Jurkat, Clone E6-1 (cell line): Measurements from ENCODE around the gene AUTS2.

ENCODE experiments used
- DNase-seq: peaks from one replicate; pipeline ENCODE4 v3.0.0-alpha.2; 2011; ENCODE audit warnings: low read depth, low spot score
- H3K4me3 ChIP-seq: 2 replicates; pipeline ENCODE4 v1.5.1; 2011; ENCODE audit warnings: mild to moderate bottlenecking, low read length, control low read depth, moderate library complexity

The AUTS2 gene

DNA sequence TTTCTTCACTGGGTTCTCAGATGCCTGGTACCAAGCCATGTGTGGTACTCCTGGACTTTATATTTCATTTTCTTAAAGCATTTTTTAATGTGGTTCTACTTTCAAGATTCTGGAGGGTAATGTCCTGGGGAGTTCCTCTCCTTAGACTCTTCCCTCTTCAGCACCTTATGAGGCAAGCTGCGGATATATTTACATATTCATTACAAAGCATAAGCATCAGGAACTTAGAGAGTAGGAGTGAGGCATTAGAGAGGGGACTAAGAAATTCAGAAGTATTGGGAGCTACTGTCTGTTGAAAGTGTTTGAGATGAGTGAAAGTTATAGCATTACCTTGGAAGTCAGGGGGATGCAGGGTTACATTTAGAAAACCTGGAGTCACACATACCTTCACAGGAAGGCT is 20.8 kb downstream of the AUTS2 start:
- no peak for DNase-seq
- H3K4me3 ChIP-seq = no peak overlapping the region

DNA sequence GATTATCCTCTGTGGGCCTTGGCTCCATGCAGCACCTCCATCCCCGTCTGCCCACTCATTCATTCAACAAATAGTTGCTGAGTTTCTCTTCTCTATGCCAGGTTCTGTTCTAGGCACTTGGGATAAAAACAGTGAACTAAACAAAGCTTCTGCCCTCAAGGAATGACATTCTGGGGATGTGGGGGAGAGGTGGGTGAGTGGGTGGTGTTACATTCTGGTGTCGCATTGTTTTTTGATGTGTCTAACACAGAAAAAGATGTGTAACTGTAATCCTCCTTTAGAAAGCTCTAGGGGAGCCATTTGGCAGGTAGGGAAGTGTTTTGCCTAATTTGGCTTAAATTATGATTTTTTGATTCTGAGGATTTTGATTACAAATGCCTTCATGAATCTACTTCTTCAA is 21.4 kb downstream of the AUTS2 start:
- no peak for DNase-seq
- no peak overlapping the region for H3K4me3 ChIP-seq

- no peak overlapping the region for H3K4me3 ChIP-seq
- no peak for DNase-seq
Observed at GRCh38 chr7:69620063-69620462, 21.8 kb downstream of the AUTS2 start.

DNA sequence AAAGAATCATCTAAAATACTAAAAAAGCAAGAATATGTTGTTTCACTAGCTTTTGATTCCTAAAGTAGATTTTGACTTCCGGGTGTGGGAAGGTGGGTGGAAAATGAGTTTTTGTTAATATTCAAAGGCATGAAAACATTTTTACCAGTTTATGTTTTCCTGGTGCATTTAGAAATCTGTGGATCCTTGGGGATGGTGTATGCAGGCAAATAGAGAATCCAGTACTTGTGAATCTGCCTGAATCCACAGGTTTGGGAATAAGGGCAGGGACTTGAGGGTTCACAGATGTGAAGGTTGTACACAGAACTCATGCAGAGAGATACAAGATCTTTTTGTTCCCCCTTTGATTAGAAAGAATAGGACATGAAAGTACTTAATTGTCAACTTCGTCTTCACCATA is 22.4 kb downstream of the AUTS2 start:
- H3K4me3 ChIP-seq = no peak overlapping the region

DNA sequence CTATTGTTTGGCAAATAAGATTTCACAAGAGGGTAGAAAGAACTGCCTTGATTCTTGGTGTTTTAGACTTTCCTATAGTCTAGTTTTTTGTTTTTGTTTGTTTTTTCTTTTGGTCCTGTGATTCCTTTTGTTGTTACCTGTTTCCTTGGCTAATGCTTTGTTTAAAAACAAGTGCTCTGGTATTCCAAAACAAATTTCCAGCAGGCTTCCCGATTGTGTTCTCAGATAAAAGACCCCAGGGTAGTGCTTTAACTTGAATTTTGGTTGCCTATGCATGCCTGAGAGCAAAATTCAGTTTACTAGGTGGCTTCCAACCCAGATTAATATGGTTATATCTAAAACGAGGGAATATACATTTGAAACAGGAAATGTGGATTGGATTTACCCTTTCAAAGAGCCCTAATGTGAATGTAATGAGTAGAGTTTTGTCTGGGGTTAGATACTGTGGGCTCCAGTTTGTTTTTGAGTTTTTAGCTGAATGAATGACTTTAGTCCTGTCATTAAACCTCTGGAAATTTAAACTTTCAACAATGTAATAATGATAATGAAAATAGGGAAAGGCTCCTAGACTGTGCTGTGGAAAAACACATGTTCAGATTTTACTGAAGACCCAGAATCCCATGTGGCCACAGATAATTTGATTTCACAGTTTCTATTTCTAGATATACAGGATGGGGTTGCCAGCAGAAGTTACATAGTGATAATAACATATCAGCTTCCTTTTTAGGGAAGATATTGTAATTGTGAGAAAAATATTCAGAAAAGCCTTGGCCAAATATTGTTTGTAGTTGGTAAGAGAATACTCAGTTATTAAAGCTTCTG is 23.9 kb downstream of the AUTS2 start:
- no peak for DNase-seq
- no peak overlapping the region for H3K4me3 ChIP-seq

More for the DNA sequence above, 22.4 kb downstream of the AUTS2 start:
- DNase-seq = no peak

GRCh38 chr7:69622960-69623359 is 24.7 kb downstream of the AUTS2 start:
- H3K4me3 ChIP-seq = no peak overlapping the region
- DNase-seq = no peak

- no peak overlapping the region for H3K4me3 ChIP-seq
- no peak for DNase-seq
Observed at GRCh38 chr7:69624435-69625230, 26.4 kb downstream of the AUTS2 start.

DNA sequence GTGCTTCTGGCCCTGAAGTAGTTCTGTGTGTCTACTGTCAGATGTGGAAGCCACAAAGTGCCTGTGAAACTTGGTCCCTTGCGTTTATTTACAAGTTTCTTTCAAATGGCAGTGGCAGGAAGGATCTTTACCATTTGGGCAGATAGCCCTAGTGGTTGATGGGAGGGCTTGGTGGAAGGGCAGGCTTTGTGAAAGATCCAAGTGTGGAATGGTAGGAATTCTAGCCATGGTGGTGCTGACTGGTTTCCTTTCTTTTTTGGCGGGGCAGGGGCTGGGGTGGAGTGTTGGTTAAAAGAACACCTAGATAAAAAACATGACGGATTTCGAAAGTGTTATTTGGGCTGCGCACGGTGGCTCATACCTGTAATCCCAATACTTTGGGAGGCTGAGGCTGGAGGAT is 27.0 kb downstream of the AUTS2 start:
- DNase-seq = no peak
- no peak overlapping the region for H3K4me3 ChIP-seq

DNA sequence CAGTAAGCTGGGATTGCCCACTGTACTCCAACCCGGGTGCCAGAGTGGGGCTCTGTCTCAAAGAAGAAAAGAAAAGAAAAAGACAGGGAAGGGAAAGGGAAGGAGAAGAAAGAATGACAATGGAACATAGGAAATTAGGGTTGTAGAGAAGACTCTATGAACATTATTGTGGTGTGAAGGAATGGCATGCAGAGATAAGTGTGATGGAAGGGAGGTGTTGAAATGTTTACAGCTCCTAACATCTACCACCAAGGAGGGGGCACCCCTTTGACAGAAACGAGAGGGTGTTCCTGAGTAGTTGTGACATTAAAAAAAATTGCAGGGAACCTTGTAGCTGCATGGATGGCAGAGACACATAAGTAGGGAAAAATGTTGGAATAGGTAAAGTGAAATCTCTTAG is 27.5 kb downstream of the AUTS2 start:
- H3K4me3 ChIP-seq = no peak overlapping the region
- no peak for DNase-seq

GRCh38 chr7:69630292-69630691 is 32.0 kb downstream of the AUTS2 start:
- H3K4me3 ChIP-seq = no peak overlapping the region
- DNase-seq = no peak

DNA sequence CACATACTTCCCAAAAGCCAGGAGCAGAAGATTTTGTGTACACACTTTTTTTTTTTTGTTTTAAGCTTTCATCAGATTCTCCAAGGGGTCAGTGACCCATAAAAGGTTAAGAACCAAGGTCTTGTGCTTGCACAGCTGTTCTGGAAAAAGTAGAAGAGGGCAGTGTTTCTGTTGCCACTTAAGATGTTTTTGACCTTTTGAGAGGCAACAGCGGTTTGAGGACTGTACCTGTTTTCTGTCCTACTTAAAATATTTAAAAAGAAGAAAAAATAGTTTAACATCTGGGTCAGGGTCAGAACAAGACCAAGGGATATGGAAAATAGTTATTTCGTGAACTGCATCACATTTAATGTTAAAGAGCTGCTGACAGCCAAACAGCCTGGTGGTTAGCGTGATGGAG is 32.9 kb downstream of the AUTS2 start:
- H3K4me3 ChIP-seq = no peak overlapping the region
- DNase-seq = no peak

- DNase-seq = no peak
- H3K4me3 ChIP-seq = no peak overlapping the region
Observed at GRCh38 chr7:69632280-69632679, 34.0 kb downstream of the AUTS2 start.

DNA sequence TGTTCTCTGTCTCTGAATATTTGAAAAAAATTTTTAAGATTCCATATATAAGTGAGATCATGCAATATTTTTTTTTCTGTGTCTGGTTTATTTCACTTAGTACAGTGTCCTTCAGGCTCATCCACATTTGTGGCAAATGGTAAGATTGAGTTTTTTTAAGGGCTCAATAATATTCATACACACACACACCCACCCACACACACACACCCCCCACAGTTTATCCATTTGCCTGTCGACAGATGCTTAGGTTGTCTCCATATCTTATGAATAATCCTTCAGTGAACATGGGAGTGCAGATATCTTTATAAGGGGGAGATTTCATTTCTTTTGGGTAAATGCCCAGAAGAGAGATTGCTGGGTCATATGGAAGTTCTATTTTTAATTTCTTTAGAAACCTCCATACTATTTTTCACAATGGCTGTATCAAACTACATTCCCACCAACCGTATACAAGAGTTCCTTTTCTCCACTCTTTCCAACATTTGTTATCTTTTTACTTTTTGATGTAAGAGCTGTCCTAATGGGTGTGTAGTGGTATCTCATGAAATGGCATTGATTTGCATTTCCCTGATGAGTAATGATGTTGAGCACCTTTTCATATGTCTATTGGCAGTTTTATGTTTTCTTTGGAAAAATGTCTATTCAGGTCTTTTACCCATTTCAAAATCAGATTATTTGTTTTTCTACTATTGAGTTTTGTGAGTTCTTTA is 35.0 kb downstream of the AUTS2 start:
- DNase-seq = no peak
- H3K4me3 ChIP-seq = no peak overlapping the region

DNA sequence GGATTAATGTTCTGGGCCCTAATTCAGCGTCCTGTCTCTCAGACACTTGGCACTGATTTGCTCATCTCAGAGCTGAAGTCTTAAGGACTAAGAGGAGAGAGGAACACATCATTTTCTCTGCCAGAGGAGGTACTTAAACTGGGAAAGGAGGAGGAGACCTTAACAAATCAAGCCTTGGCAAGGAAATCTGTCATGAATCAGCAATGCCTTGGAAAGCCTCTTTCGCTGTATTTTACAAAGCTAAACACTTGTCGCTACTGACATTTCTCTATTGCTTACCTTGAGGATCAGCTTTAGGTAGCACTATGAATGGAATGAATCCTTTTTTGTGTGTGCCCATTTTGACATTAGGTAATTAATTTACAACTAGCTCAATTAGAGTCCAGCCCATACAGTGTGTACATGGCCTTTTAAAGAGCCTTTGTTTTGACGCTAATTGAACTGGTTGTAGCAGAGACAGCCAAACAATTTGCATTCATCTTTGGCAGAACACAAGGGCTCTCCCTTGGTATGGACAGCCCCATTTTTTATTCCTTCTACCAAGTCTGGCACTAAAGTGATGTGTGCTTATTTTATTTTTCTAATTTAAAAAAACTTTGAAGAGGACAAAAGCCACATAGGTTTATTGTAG is 37.4 kb downstream of the AUTS2 start:
- DNase-seq = no peak
- no peak overlapping the region for H3K4me3 ChIP-seq

GRCh38 chr7:69638674-69639073 is 40.4 kb downstream of the AUTS2 start:
- no peak overlapping the region for H3K4me3 ChIP-seq
- no peak for DNase-seq

DNA sequence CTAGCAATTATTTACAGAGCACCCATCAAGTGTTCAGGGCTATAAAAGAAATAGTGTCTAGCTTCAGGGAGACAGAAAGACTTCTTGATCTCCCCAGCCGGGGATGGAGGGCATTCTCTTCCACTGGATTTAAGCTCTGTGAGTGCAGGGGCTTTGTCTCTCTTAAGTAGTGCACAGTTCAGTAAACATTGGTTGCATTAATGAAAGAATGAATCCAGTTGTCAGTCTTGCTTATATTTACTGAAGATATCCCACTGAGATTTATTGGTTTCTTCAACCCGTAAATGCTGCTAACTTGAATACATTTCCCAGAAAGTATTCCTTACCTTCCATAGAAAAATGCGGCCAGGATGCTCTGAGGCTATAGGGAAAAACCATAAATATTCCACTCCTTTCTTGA is 41.9 kb downstream of the AUTS2 start:
- no peak overlapping the region for H3K4me3 ChIP-seq
- DNase-seq = no peak

GRCh38 chr7:69640925-69641594 is 42.8 kb downstream of the AUTS2 start:
- H3K4me3 ChIP-seq = no peak overlapping the region
- DNase-seq = no peak

DNA sequence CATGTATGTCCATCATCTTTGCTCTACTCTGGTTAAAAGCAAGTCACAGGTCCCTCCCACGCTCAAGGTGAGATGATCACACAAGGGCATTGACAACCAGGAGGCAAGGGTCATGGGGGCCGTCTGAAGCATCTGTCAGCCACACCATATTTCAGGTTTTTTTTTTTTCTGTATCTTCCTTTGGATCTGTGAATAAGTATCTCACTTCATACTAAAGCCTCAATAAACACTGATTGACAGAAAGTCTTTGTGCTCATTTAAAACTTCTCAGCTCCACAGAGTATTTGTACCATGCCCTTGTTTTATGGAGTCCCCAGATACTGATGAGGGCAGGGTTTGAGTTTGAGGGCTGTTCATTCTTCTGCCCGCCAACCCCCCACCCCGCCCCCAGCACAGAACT is 45.0 kb downstream of the AUTS2 start:
- DNase-seq = no peak
- no peak overlapping the region for H3K4me3 ChIP-seq
